BJ (cell line): ENCODE data around the gene CDADC1. TPM values are rescaled to one million over a fixed set of nuclear protein-coding genes. Genes with fewer than 3 reads are reported as not detected.

Experiments
- CTCF ChIA-PET: fragments of 350-600 bp; formaldehyde crosslinking; extraction: SDS; loops from one replicate; lab custom pipeline; 2021; ENCODE audit warnings: antibody characterized with exemption, inconsistent platforms; lab: Yijun Ruan, JAX
- POLR2A ChIA-PET: fragments of 300-600 bp; sonication (Branson Sonifier 250); formaldehyde crosslinking; extraction: SDS; loops from one replicate; lab custom pipeline; 2021; ENCODE audit warnings: antibody characterized with exemption; lab: Charles Lee
- DNase-seq: peaks from one replicate; pipeline ENCODE4 v3.0.0-alpha.2; 2011; ENCODE audit warnings: low read depth
- H3K27me3 ChIP-seq: 2 replicates; pipeline ENCODE4 v1.6.0; 2011; ENCODE audit warnings: low read length; ENCODE audit not compliant: control insufficient read depth, insufficient read depth
- H3K36me3 ChIP-seq: 2 replicates; pipeline ENCODE4 v1.5.1; 2011; ENCODE audit warnings: low read length; ENCODE audit not compliant: control insufficient read depth, insufficient read depth
- H3K4me3 ChIP-seq: 2 replicates; pipeline ENCODE4 v1.5.1; 2011; ENCODE audit warnings: low read depth, mild to moderate bottlenecking, control low read depth, low read length
- polyA plus RNA-seq: library from polyadenylated mRNA; depleted of rRNA; stranded (reverse); fragments of >200 nt; gene quantifications from 2 replicates; pipeline ENCODE4 v1.2.3, GENCODE V29; 2011
- TF ChIP-seq, protein P1 (sequence below): IDR thresholded peaks from 2 replicates; pipeline ENCODE4 v1.5.1; 2011; ENCODE audit warnings: low read depth, mild to moderate bottlenecking, control low read depth, inconsistent platforms, low read length, moderate library complexity; ENCODE audit not compliant: insufficient read depth

The CDADC1 gene
- polyA plus RNA-seq, 1 experiment, result 2.2 TPM

DNA sequence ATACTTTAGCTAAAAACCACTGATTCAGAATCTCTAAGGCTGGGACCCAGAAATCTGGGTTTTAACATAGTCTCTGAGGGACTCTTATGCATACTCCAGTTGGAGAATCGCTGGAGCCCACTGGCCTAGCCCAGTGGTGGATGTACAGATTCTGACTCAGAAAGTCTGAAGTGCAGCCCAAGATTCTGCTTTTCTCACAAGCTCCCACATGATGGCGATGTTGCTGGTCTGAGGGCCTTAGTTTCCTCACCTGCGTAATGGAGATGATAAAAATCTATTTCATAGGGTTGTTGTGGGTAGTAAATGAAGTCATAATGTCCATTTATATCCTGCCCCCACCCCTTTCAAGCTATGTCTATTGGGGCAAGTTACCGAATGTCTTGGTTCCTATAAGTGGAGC, 7.7 kb upstream of the CDADC1 start:
- Histone ChIP-seq H3K36me3 (no peaks in the 10 kb centered on the region), H3K4me3 (no peak overlapping the region), H3K27me3 (peaks cover 4% of the 10 kb centered on the region)
- DNase-seq, result no peak
- TF ChIP-seq, protein P1, sequence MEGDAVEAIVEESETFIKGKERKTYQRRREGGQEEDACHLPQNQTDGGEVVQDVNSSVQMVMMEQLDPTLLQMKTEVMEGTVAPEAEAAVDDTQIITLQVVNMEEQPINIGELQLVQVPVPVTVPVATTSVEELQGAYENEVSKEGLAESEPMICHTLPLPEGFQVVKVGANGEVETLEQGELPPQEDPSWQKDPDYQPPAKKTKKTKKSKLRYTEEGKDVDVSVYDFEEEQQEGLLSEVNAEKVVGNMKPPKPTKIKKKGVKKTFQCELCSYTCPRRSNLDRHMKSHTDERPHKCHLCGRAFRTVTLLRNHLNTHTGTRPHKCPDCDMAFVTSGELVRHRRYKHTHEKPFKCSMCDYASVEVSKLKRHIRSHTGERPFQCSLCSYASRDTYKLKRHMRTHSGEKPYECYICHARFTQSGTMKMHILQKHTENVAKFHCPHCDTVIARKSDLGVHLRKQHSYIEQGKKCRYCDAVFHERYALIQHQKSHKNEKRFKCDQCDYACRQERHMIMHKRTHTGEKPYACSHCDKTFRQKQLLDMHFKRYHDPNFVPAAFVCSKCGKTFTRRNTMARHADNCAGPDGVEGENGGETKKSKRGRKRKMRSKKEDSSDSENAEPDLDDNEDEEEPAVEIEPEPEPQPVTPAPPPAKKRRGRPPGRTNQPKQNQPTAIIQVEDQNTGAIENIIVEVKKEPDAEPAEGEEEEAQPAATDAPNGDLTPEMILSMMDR, result peak; percentile 50
- ChIA-PET POLR2A (no interaction called here), CTCF (interaction anchor here (0.6 to 1.4 kb wide), 7 partner anchors 8 to 741 kb away, joined by 3 to 10 read pairs (median 3); no protein-coding TSS in a partner anchor)

DNA sequence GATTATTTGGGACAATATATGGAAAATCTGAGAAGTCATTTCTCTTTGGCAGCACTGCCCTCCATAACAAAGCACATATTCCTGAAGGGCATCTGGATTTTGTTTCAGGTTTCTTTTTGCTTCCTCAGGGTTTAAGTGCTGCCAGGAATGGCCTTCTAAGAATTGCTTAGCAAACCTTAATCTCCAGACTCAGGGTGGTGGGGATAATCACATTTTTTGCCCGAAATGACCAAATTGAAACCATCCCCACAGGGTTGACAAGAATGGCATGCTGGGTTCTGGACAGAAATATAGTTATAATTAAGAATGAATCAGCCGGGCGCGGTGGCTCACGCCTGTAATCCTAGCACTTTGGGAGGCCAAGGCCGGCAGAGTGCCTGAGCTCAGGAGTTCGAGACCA, 6.4 kb upstream of the CDADC1 start:
- H3K4me3 ChIP-seq, result no peak overlapping the region
- POLR2A ChIA-PET, result no interaction called here
- CTCF ChIA-PET, result interaction anchor here (0.9 kb wide), 1 partner anchor 8 kb away, joined by 3 read pairs; no protein-coding TSS in a partner anchor
- H3K27me3 ChIP-seq, result 0 out of 2 replicates have a peak, but pooled peaks cover 2% of the 10 kb centered on the region
- DNase-seq, result no peak
- no peaks in the 10 kb centered on the region for H3K36me3 ChIP-seq
- TF ChIP-seq, protein P1, result no peak

DNA sequence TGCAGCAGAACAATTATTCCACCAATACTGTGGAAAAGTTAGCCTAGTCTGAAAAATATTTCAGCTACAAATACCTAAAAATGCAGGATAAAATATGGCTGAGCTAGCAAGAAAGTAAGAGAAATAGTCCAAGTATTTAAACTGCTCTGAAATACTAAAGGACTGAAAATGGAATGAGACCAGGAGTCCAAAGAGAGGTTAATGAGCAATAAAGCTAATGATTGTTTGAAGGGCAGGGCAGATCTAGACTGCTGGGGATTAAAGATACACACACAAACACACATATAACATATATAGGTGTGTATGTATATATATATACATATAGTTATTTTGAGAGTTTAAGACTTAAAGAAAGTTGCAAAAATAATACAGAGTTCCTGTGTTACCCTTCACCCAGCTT, 2.6 kb upstream of the CDADC1 start:
- ChIA-PET POLR2A (no interaction called here), CTCF (interaction anchor here (1.2 kb wide), 1 partner anchor 12 kb away, joined by 5 read pairs; no protein-coding TSS in a partner anchor)
- H3K27me3 ChIP-seq, result 0 out of 2 replicates have a peak, but pooled peaks cover 2% of the 10 kb centered on the region
- no peak for DNase-seq
- no peak overlapping the region for H3K4me3 ChIP-seq
- H3K36me3 ChIP-seq, result no peaks in the 10 kb centered on the region
- TF ChIP-seq, protein P1, result no peak

DNA sequence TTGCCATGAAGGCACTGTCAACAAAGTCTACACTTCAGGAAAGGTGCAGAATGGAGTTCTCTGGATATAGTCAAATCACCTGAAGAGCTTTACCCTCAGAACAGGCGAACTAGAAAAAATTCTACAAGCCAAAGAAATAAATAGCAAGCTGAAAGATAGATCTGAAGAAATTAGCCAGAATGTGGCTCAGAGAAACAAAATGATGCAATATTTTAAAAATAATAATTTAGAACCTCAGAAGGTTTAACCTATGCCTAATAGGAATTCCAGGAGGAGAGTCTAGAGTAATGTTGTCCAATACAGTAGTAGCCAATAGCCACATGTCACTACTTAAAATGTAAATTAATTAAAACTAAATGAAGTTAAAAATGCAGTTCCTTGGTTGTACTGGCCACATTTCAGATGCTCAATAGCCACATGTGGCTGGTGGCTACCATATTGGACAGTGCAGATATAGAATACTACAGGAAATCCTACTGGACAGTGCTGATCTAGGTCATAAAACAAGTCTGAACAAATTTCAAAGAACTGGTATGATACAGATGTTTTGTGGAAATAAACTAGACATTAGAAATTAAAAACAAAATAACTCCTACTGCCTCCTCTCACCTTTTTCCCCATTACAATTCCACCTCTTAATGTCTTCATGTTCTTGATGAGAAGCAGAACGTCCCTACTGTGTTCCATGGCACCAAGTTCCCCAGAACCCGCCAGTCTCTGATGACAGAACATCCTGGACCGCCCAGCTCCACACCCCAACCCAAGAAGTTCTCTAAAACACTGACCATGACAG, 679 bp upstream of the CDADC1 start:
- CTCF ChIA-PET, result interaction anchor here (1.2 to 2.2 kb wide), 3 partner anchors 8 to 147 kb away, joined by 3 to 9 read pairs (median 3); no protein-coding TSS in a partner anchor
- no peaks in the 10 kb centered on the region for H3K36me3 ChIP-seq
- POLR2A ChIA-PET, result no interaction called here
- H3K4me3 ChIP-seq, result peak overlapping the region; percentile 98
- H3K27me3 ChIP-seq, result no peaks in the 10 kb centered on the region
- DNase-seq, result no peak
- TF ChIP-seq, protein P1, result no peak

DNA sequence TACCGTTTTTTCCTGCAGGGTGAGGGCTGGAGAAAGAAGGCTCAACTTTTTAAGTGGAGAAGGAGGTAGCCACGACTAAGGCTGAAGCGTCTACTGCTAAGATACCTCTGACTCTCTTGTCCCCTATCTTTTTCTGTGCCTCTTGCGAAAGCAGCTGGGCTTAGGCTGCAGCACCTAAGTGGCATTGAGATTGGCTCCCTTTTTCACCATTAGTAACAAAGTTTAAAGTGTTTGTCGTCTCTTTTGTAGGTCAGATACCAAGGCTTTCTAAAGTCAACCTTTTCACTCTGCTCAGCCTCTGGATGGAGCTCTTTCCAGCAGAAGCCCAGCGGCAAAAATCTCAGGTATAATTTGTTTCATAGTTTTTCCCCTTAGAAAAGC, 887 bp downstream of the CDADC1 start:
- ChIA-PET POLR2A (no interaction called here), CTCF (interaction anchor here (0.8 to 2.2 kb wide), 8 partner anchors 8 to 189 kb away, joined by 3 to 9 read pairs (median 3); no protein-coding TSS in a partner anchor)
- Histone ChIP-seq H3K4me3 (peak overlapping the region; percentile 98), H3K36me3 (no peaks in the 10 kb centered on the region), H3K27me3 (no peaks in the 10 kb centered on the region)
- TF ChIP-seq, protein P1, result peak; percentile 34
- no peak for DNase-seq
